ENCODE measurements around the gene S100Z. TPM values are rescaled to one million over a fixed set of nuclear protein-coding genes. Genes with fewer than 3 reads are reported as not detected.

Gene S100Z
- total and polyA plus RNA-seq, 2 experiments from 2014 or later = not detected

- H3K9ac ChIP-seq = no peak overlapping the region
Observed at GRCh38 chr5:76938177-76938576, 88.4 kb downstream of the S100Z start.

GRCh38 chr5:76941000-76941399 is 91.2 kb downstream of the S100Z start:
- 54 to 55% methylated on average over 4 of the region's 4 CpGs for WGBS, 2 experiments (ENCODE audit: low coverage in 1 of 2, low lambda C conversion rate in 2 of 2, missing lambda C conversion rate in 2 of 2)
- no peaks in the 10 kb centered on the region for H3K9me3 ChIP-seq (ENCODE audit: low read depth)
- peaks cover 6% of the 10 kb centered on the region; the same call in 1 of the 2 replicates for H3F3A ChIP-seq (ENCODE audit: insufficient read depth)
- TF ChIP-seq EZH2 (IDR thresholded peaks at IDR 0.05; ENCODE audit: insufficient read depth, poor library complexity, severe bottlenecking) (no peak), EZH2phosphoT487 (IDR thresholded peaks at IDR 0.05; ENCODE audit: insufficient read depth, low read depth) (no peak)
- no peak overlapping the region for H3K4me2 ChIP-seq (ENCODE audit: unreplicated experiment)
- H4K20me1 ChIP-seq (ENCODE audit: insufficient read depth) = no peaks in the 10 kb centered on the region
- no peak overlapping the region for H3K9ac ChIP-seq
- H3K79me2 ChIP-seq (ENCODE audit: insufficient read depth) = no peaks in the 10 kb centered on the region
- in situ Hi-C loops (cut with MboI) = no loop called here
- H3K4me1 ChIP-seq (ENCODE audit: insufficient read depth) = peaks cover 14% of the 10 kb centered on the region; the same call in 1 of the 2 replicates
- no peak for DNase-seq
- no peaks in the 10 kb centered on the region for H3K9me2 ChIP-seq (ENCODE audit: insufficient read depth)
- no peaks in the 10 kb centered on the region for H3K36me3 ChIP-seq (ENCODE audit: low read depth)
- H3K27ac ChIP-seq = no peak overlapping the region
- no peak overlapping the region for H2AFZ ChIP-seq
- no peak overlapping the region for H3K4me3 ChIP-seq
- H3K27me3 ChIP-seq (replicated peaks; ENCODE audit: insufficient read depth) = 0 out of 2 replicates have a peak, but pooled peaks cover 3% of the 10 kb centered on the region

More at GRCh38 chr5:76938177-76938576, 88.4 kb downstream of the S100Z start:
- Histone ChIP-seq H3F3A (ENCODE audit: insufficient read depth) (peaks cover 6% of the 10 kb centered on the region; the same call in 1 of the 2 replicates), H3K4me3 (no peak overlapping the region), H3K4me2 (ENCODE audit: unreplicated experiment) (no peak overlapping the region), H3K4me1 (ENCODE audit: insufficient read depth) (peaks cover 12% of the 10 kb centered on the region; the same call in 1 of the 2 replicates), H3K36me3 (ENCODE audit: low read depth) (no peaks in the 10 kb centered on the region), H2AFZ (no peak overlapping the region), H3K79me2 (ENCODE audit: insufficient read depth) (no peaks in the 10 kb centered on the region), H3K27me3 (replicated peaks; ENCODE audit: insufficient read depth) (peaks cover 3% of the 10 kb centered on the region; the same call in 1 of the 2 replicates), H4K20me1 (ENCODE audit: insufficient read depth) (no peaks in the 10 kb centered on the region), H3K27ac (no peak overlapping the region), H3K9me3 (ENCODE audit: low read depth) (no peaks in the 10 kb centered on the region), H3K9me2 (ENCODE audit: insufficient read depth) (no peaks in the 10 kb centered on the region)
- no peak for TF ChIP-seq EZH2 (IDR thresholded peaks at IDR 0.05; ENCODE audit: insufficient read depth, poor library complexity, severe bottlenecking)
- TF ChIP-seq EZH2phosphoT487 (IDR thresholded peaks at IDR 0.05; ENCODE audit: insufficient read depth, low read depth) = no peak
- in situ Hi-C loops (cut with MboI) = no loop called here
- no peak for DNase-seq

GRCh38 chr5:76941442-76941841 is 91.6 kb downstream of the S100Z start:
- Histone ChIP-seq H3K27ac (no peak overlapping the region), H3K36me3 (ENCODE audit: low read depth) (no peaks in the 10 kb centered on the region), H3K27me3 (replicated peaks; ENCODE audit: insufficient read depth) (0 out of 2 replicates have a peak, but pooled peaks cover 3% of the 10 kb centered on the region), H4K20me1 (ENCODE audit: insufficient read depth) (no peaks in the 10 kb centered on the region), H3K4me2 (ENCODE audit: unreplicated experiment) (no peak overlapping the region), H3K4me1 (ENCODE audit: insufficient read depth) (peaks cover 14% of the 10 kb centered on the region; the same call in 1 of the 2 replicates), H3K4me3 (no peak overlapping the region), H3K9ac (no peak overlapping the region), H3F3A (ENCODE audit: insufficient read depth) (peaks cover 6% of the 10 kb centered on the region; the same call in 1 of the 2 replicates), H3K79me2 (ENCODE audit: insufficient read depth) (no peaks in the 10 kb centered on the region), H2AFZ (no peak overlapping the region), H3K9me2 (ENCODE audit: insufficient read depth) (no peaks in the 10 kb centered on the region), H3K9me3 (ENCODE audit: low read depth) (no peaks in the 10 kb centered on the region)
- TF ChIP-seq EZH2phosphoT487 (IDR thresholded peaks at IDR 0.05; ENCODE audit: insufficient read depth, low read depth) (no peak), EZH2 (IDR thresholded peaks at IDR 0.05; ENCODE audit: insufficient read depth, poor library complexity, severe bottlenecking) (no peak)
- in situ Hi-C loops (cut with MboI) = no loop called here
- no peak for DNase-seq
- WGBS, 2 experiments (ENCODE audit: low coverage in 1 of 2, low lambda C conversion rate in 2 of 2, missing lambda C conversion rate in 2 of 2) = 79 to 86% methylated on average over 3 of the region's 3 CpGs

GRCh38 chr5:76942581-76942980 is 92.8 kb downstream of the S100Z start:
- Histone ChIP-seq H3K27ac (no peak overlapping the region), H3K9me3 (ENCODE audit: low read depth) (no peaks in the 10 kb centered on the region), H3K36me3 (ENCODE audit: low read depth) (no peaks in the 10 kb centered on the region), H3K27me3 (replicated peaks; ENCODE audit: insufficient read depth) (no peaks in the 10 kb centered on the region), H2AFZ (no peak overlapping the region), H4K20me1 (ENCODE audit: insufficient read depth) (no peaks in the 10 kb centered on the region), H3K9me2 (ENCODE audit: insufficient read depth) (no peaks in the 10 kb centered on the region), H3K4me1 (ENCODE audit: insufficient read depth) (peaks cover 14% of the 10 kb centered on the region; the same call in 1 of the 2 replicates), H3K79me2 (ENCODE audit: insufficient read depth) (no peaks in the 10 kb centered on the region), H3K4me2 (ENCODE audit: unreplicated experiment) (no peak overlapping the region), H3K4me3 (no peak overlapping the region), H3K9ac (no peak overlapping the region), H3F3A (ENCODE audit: insufficient read depth) (peaks cover 6% of the 10 kb centered on the region; the same call in 1 of the 2 replicates)
- 23 to 33% methylated on average over 1 of the region's 1 CpG for WGBS, 2 experiments (ENCODE audit: low coverage in 1 of 2, low lambda C conversion rate in 2 of 2, missing lambda C conversion rate in 2 of 2)
- peak; percentile 85 for DNase-seq
- in situ Hi-C loops (cut with MboI) = no loop called here
- no peak for TF ChIP-seq EZH2phosphoT487 (IDR thresholded peaks at IDR 0.05; ENCODE audit: insufficient read depth, low read depth)

GRCh38 chr5:76943006-76943405 is 93.2 kb downstream of the S100Z start:
- Histone ChIP-seq H3K4me3 (no peak overlapping the region), H2AFZ (no peak overlapping the region), H3K9me2 (ENCODE audit: insufficient read depth) (no peaks in the 10 kb centered on the region), H3K4me2 (ENCODE audit: unreplicated experiment) (no peak overlapping the region), H3F3A (ENCODE audit: insufficient read depth) (peaks cover 6% of the 10 kb centered on the region; the same call in 1 of the 2 replicates), H3K79me2 (ENCODE audit: insufficient read depth) (no peaks in the 10 kb centered on the region), H3K9me3 (ENCODE audit: low read depth) (no peaks in the 10 kb centered on the region), H3K36me3 (ENCODE audit: low read depth) (no peaks in the 10 kb centered on the region), H3K4me1 (ENCODE audit: insufficient read depth) (peaks cover 14% of the 10 kb centered on the region; the same call in 1 of the 2 replicates), H3K27me3 (replicated peaks; ENCODE audit: insufficient read depth) (no peaks in the 10 kb centered on the region), H3K9ac (no peak overlapping the region), H3K27ac (no peak overlapping the region), H4K20me1 (ENCODE audit: insufficient read depth) (no peaks in the 10 kb centered on the region)
- no peak for DNase-seq
- 45 to 47% methylated on average over 3 of the region's 3 CpGs for WGBS, 2 experiments (ENCODE audit: low coverage in 1 of 2, low lambda C conversion rate in 2 of 2, missing lambda C conversion rate in 2 of 2)
- in situ Hi-C loops (cut with MboI) = no loop called here
- TF ChIP-seq EZH2 (IDR thresholded peaks at IDR 0.05; ENCODE audit: insufficient read depth, poor library complexity, severe bottlenecking) = no peak
- TF ChIP-seq EZH2phosphoT487 (IDR thresholded peaks at IDR 0.05; ENCODE audit: insufficient read depth, low read depth) = no peak
